ENCODE data around the gene FRMD6.
"Not testable (repeated sequence)": the region's sequence is repeated elsewhere in the genome, so short reads cannot be mapped to it uniquely, and the experiment has no call there.

The FRMD6 gene

DNA sequence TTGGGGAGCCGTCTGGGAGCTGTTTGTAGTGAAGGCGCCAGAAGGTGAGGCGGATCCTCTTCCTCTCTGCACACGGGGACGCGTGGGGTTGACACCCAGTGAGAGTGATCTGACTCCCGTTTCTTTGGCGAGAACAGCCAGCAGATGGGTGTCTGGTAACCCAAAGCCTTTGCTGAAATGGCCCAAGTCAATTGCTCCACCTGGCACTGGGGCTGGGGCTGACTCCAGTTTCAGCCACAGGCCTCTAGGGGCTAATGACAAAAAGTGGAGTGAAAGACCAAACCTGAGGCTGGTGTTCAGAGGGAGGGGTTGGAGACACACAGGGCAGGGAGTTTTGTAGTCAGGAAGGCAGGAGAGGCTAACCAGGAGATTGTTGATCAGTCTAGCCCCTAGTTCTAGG lies 87.0 kb downstream of the FRMD6 start:
- peak; percentile 82 for DNase-seq
- Histone ChIP-seq H4K5ac (ENCODE audit: low read length) (no peak overlapping the region), H3K27me3 (ENCODE audit: insufficient read depth, low read length, poor library complexity) (no peaks in the 10 kb centered on the region)

DNA sequence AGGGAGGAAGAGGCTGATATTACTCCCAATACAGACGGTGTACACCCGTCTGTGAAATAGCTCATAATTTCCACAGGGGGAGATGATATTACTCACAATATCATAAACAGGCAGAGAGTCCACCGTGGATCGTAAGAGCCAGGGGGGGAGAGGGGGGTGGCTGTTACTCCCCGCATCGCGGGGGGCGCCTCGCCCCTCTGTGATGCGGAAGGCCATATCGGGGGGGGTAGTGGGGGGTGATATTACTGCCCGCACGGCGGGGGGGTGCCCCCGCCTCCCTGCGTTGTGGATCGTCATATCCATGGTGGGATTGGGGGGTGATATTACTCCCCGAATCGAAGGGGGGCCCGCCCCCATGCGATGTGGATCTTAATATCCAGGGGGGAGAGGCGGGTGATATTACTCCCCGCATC lies 91.9 kb downstream of the FRMD6 start:
- H3K9ac ChIP-seq (ENCODE audit: low read length), result no peak overlapping the region
- H3K56ac ChIP-seq (ENCODE audit: low read length), result no peak overlapping the region
- no peaks in the 10 kb centered on the region for H3K36me3 ChIP-seq (ENCODE audit: control insufficient read depth, insufficient read depth, low read length)
- no peak overlapping the region for H2BK15ac ChIP-seq (replicated peaks; ENCODE audit: low read depth)
- no peak overlapping the region for H3K18ac ChIP-seq (ENCODE audit: low read length)
- H3K23ac ChIP-seq (ENCODE audit: low read length), result no peak overlapping the region
- no peak overlapping the region for H3K4ac ChIP-seq (ENCODE audit: low read depth, low read length)
- no peak overlapping the region for H3K27ac ChIP-seq (ENCODE audit: low read depth, low read length)
- no peaks in the 10 kb centered on the region for H3K79me2 ChIP-seq (ENCODE audit: control insufficient read depth, insufficient read depth, low read length)
- H3K4me2 ChIP-seq (ENCODE audit: low read length), result no peak overlapping the region
- H2BK120ac ChIP-seq (ENCODE audit: low read depth, low read length), result no peak overlapping the region
- H3K79me1 ChIP-seq (ENCODE audit: low read length), result no peaks in the 10 kb centered on the region
- WGBS (ENCODE audit: extremely low coverage, insufficient coverage, low lambda C conversion rate), result no CpG with 5 or more reads among the region's 23 CpGs
- H3K4me3 ChIP-seq (ENCODE audit: low read length), result no peak overlapping the region
- H3K4me1 ChIP-seq (ENCODE audit: control insufficient read depth, low read depth, low read length), result no peaks in the 10 kb centered on the region
- no peak overlapping the region for H4K8ac ChIP-seq (ENCODE audit: low read depth, low read length)
- no peak overlapping the region for H2AK5ac ChIP-seq (ENCODE audit: low read length)
- no peak overlapping the region for H4K5ac ChIP-seq (ENCODE audit: low read length)
- no peaks in the 10 kb centered on the region for H3K27me3 ChIP-seq (ENCODE audit: insufficient read depth, low read length, poor library complexity)
- DNase-seq, result no peak
- H2BK5ac ChIP-seq (ENCODE audit: low read length), result no peak overlapping the region

More for the DNA sequence above, 87.0 kb downstream of the FRMD6 start:
- Histone ChIP-seq H2BK15ac (replicated peaks; ENCODE audit: low read depth) (no peak overlapping the region), H3K79me2 (ENCODE audit: control insufficient read depth, insufficient read depth, low read length) (no peaks in the 10 kb centered on the region), H2AK5ac (ENCODE audit: low read length) (no peak overlapping the region), H3K4me3 (ENCODE audit: low read length) (no peak overlapping the region), H3K4me2 (ENCODE audit: low read length) (no peak overlapping the region), H2BK120ac (ENCODE audit: low read depth, low read length) (no peak overlapping the region), H2BK5ac (ENCODE audit: low read length) (no peak overlapping the region), H3K36me3 (ENCODE audit: control insufficient read depth, insufficient read depth, low read length) (no peaks in the 10 kb centered on the region), H3K18ac (ENCODE audit: low read length) (no peak overlapping the region), H3K4ac (ENCODE audit: low read depth, low read length) (no peak overlapping the region), H3K56ac (ENCODE audit: low read length) (no peak overlapping the region), H3K9ac (ENCODE audit: low read length) (no peak overlapping the region), H3K79me1 (ENCODE audit: low read length) (no peaks in the 10 kb centered on the region), H3K27ac (ENCODE audit: low read depth, low read length) (no peak overlapping the region), H3K23ac (ENCODE audit: low read length) (no peak overlapping the region), H3K4me1 (ENCODE audit: control insufficient read depth, low read depth, low read length) (no peaks in the 10 kb centered on the region), H4K8ac (ENCODE audit: low read depth, low read length) (no peak overlapping the region)
- no CpG with 5 or more reads among the region's 8 CpGs for WGBS (ENCODE audit: extremely low coverage, insufficient coverage, low lambda C conversion rate)

DNA sequence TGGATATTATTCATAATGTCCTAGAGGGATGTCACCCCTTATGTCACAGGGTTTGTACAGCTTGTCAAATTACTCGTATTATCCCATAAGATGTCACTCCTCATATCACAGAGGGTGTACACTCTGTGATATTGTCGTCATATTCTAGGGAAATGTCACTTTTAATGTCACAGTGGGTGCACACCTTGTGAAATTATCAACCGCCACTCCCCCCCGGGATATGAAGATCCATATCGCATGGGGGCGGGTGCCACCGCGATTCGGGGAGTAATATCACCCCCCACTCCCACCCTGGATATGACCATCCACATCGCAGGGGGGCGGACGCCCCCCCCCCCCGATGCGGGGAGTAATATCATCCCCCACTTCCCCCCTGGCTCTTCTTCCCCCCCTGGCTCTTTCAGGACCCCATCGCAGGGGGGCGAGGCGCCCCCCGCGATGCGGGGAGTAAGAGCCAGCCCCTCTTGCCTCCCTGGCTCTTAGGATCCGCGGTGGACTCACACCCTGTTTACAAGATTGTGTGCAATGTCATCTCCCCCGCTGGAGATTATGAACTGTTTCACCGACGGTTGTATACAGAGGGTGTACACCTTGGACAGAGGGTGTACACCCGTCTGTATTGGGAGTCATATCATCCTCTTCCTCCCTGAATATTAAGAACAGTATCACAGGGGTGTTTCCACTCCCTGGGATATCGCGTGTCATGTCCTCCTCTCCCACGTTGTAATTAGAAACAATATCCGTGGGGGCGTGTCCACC lies 92.8 kb downstream of the FRMD6 start:
- Histone ChIP-seq H3K4ac (ENCODE audit: low read depth, low read length) (no peak overlapping the region), H2BK15ac (replicated peaks; ENCODE audit: low read depth) (no peak overlapping the region), H3K18ac (ENCODE audit: low read length) (no peak overlapping the region), H4K8ac (ENCODE audit: low read depth, low read length) (no peak overlapping the region), H3K4me1 (ENCODE audit: control insufficient read depth, low read depth, low read length) (no peaks in the 10 kb centered on the region), H2BK120ac (ENCODE audit: low read depth, low read length) (no peak overlapping the region), H3K79me2 (ENCODE audit: control insufficient read depth, insufficient read depth, low read length) (no peaks in the 10 kb centered on the region), H3K79me1 (ENCODE audit: low read length) (no peaks in the 10 kb centered on the region), H2AK5ac (ENCODE audit: low read length) (no peak overlapping the region), H3K4me3 (ENCODE audit: low read length) (no peak overlapping the region), H3K36me3 (ENCODE audit: control insufficient read depth, insufficient read depth, low read length) (no peaks in the 10 kb centered on the region), H3K23ac (ENCODE audit: low read length) (no peak overlapping the region), H3K27me3 (ENCODE audit: insufficient read depth, low read length, poor library complexity) (no peaks in the 10 kb centered on the region), H3K4me2 (ENCODE audit: low read length) (no peak overlapping the region), H4K5ac (ENCODE audit: low read length) (no peak overlapping the region), H3K9ac (ENCODE audit: low read length) (no peak overlapping the region), H2BK5ac (ENCODE audit: low read length) (no peak overlapping the region), H3K27ac (ENCODE audit: low read depth, low read length) (no peak overlapping the region), H3K56ac (ENCODE audit: low read length) (no peak overlapping the region)
- DNase-seq, result no peak
- no CpG with 5 or more reads among the region's 31 CpGs for WGBS (ENCODE audit: extremely low coverage, insufficient coverage, low lambda C conversion rate)

DNA sequence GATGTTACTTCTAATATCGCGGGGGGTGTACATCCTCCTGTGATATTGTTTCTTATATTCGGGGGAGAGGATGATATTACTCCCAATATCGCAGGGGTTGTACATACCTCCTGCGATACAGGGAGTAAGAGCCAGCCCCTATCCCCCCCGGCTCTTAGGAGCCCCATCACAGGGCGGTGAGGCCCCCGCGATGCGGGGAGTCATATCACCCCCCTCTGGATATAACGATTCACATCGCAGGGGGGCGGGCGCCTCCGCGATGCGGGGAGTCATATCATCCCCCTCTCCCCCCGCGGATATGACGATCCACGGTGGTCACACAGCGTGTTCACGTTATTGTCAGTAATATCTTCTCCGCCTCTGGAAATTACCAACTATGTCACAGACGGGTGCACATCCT lies 95.1 kb downstream of the FRMD6 start:
- not testable (repeated sequence) for H4K8ac ChIP-seq (ENCODE audit: low read depth, low read length); H3K4me2 ChIP-seq (ENCODE audit: low read length); H2AK5ac ChIP-seq (ENCODE audit: low read length); H3K27ac ChIP-seq (ENCODE audit: low read depth, low read length); H2BK120ac ChIP-seq (ENCODE audit: low read depth, low read length); H3K56ac ChIP-seq (ENCODE audit: low read length); H4K5ac ChIP-seq (ENCODE audit: low read length); H3K4ac ChIP-seq (ENCODE audit: low read depth, low read length); H2BK5ac ChIP-seq (ENCODE audit: low read length); H2BK15ac ChIP-seq (replicated peaks; ENCODE audit: low read depth); H3K27me3 ChIP-seq (ENCODE audit: insufficient read depth, low read length, poor library complexity); H3K9ac ChIP-seq (ENCODE audit: low read length); H3K36me3 ChIP-seq (ENCODE audit: control insufficient read depth, insufficient read depth, low read length); DNase-seq; H3K79me1 ChIP-seq (ENCODE audit: low read length); H3K23ac ChIP-seq (ENCODE audit: low read length); H3K4me3 ChIP-seq (ENCODE audit: low read length); H3K4me1 ChIP-seq (ENCODE audit: control insufficient read depth, low read depth, low read length); H3K18ac ChIP-seq (ENCODE audit: low read length); H3K79me2 ChIP-seq (ENCODE audit: control insufficient read depth, insufficient read depth, low read length)
- no CpG with 5 or more reads among the region's 25 CpGs for WGBS (ENCODE audit: extremely low coverage, insufficient coverage, low lambda C conversion rate)

DNA sequence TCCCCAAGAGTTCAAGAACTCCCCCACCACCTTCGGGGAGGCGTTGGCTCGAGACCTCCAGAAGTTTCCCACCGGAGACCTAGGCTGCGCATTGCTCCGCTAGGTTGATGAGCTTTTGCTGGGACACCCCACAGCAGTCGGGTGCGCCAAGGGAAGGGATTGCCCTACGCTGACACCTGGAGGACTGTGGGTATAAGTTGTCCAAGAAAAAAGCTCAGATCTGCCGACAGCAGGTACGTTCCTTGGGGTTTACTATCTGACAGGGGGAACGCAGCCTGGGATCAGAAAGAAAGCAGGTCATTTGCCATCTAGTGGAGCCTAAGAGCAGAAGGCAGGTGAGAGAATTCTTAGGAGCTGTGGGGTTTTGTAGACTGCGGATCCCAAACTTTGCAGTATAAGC lies 98.8 kb downstream of the FRMD6 start:
- no peaks in the 10 kb centered on the region for H3K79me2 ChIP-seq (ENCODE audit: control insufficient read depth, insufficient read depth, low read length)
- no peak overlapping the region for H3K4ac ChIP-seq (ENCODE audit: low read depth, low read length)
- no peak overlapping the region for H2BK15ac ChIP-seq (replicated peaks; ENCODE audit: low read depth)
- no peak overlapping the region for H2BK5ac ChIP-seq (ENCODE audit: low read length)
- no peaks in the 10 kb centered on the region for H3K4me1 ChIP-seq (ENCODE audit: control insufficient read depth, low read depth, low read length)
- H3K36me3 ChIP-seq (ENCODE audit: control insufficient read depth, insufficient read depth, low read length), result no peaks in the 10 kb centered on the region
- H3K56ac ChIP-seq (ENCODE audit: low read length), result no peak overlapping the region
- no peak overlapping the region for H3K18ac ChIP-seq (ENCODE audit: low read length)
- no peaks in the 10 kb centered on the region for H3K79me1 ChIP-seq (ENCODE audit: low read length)
- H4K8ac ChIP-seq (ENCODE audit: low read depth, low read length), result no peak overlapping the region
- no peak overlapping the region for H3K9ac ChIP-seq (ENCODE audit: low read length)
- no peak overlapping the region for H2BK120ac ChIP-seq (ENCODE audit: low read depth, low read length)
- no peaks in the 10 kb centered on the region for H3K27me3 ChIP-seq (ENCODE audit: insufficient read depth, low read length, poor library complexity)
- DNase-seq, result peak; percentile 80
- no peak overlapping the region for H4K5ac ChIP-seq (ENCODE audit: low read length)
- H3K4me3 ChIP-seq (ENCODE audit: low read length), result no peak overlapping the region
- no CpG with 5 or more reads among the region's 13 CpGs for WGBS (ENCODE audit: extremely low coverage, insufficient coverage, low lambda C conversion rate)
- H3K27ac ChIP-seq (ENCODE audit: low read depth, low read length), result no peak overlapping the region
- no peak overlapping the region for H3K4me2 ChIP-seq (ENCODE audit: low read length)
- no peak overlapping the region for H3K23ac ChIP-seq (ENCODE audit: low read length)
- H2AK5ac ChIP-seq (ENCODE audit: low read length), result no peak overlapping the region
